ENCODE measurements around the gene TMEM120B. TPM values are rescaled to one million over a fixed set of nuclear protein-coding genes. Genes with fewer than 3 reads are reported as not detected.
"Not testable (repeated sequence)": the region's sequence is repeated elsewhere in the genome, so short reads cannot be mapped to it uniquely, and the experiment has no call there.

The TMEM120B gene
- 1 to 10 TPM; 6.6 to 8.4 (median 8.1) TPM for polyA plus RNA-seq (ENCODE audit: insufficient read length in 3 of 3)

DNA sequence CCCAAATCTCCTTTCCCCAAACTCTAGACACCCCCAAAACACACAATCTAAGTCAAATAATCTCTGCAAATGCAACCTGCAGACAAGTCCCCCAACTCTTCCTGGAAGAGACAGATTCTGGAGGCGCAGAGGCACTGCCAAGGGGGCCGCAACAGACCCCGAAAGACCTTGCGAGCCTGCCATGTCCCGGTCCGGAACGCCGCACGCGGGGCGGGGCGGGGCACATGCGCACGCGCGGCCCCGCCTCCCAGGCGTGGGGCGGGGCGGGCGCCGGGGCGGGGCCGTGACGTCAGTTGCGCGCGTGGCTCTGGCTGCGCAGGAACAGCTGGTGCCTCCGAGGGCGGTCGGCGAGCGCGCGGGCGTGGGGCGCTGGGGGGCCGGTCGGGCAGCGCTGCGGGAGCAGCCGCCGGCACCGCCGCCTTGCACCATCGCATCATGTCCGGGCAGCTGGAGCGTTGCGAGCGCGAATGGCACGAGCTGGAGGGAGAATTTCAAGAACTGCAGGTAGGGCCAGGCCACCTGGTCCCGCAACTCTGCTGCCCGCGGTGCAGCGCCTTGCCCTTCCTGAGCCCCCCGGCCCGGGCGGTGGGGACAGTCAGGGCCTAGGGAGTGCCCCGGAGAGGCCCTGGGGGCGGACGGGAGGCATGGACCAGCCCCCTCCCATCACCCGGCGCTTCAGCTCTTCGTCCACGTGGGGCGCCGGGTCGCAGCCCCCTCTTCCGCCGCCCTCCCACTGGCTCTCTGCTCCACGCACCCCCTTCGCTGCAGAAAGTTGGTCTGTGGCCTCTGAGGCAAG, at the start of gene TMEM120B:
Gene TMEM120B (plus strand): TSS at position 292 of the 796 bp plus-strand sequence. CDS start 144 bp downstream, at position 436.
- DNase-seq (ENCODE audit: low read depth in 3 of 3, low spot score in 2 of 3), result peak in 1 of 3 donors; percentile 59

DNA sequence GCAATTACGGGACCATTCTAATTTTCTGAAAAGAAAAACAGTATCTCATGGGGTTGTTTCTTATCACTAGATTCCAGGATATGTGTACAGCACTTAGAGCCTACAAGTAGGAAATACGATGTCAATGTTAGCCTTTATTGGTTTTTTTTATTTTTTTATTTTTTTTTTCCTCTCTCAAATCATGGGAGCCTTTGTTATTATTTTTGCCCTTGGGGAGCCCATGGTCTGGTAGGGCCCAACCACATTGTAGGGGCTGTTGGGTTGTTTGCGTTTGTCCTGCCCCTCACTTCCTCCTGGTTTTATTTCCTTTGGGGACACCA, 49.0 kb upstream of the TMEM120B start:
- DNase-seq (ENCODE audit: low read depth in 3 of 3, low spot score in 2 of 3), result no peak

DNA sequence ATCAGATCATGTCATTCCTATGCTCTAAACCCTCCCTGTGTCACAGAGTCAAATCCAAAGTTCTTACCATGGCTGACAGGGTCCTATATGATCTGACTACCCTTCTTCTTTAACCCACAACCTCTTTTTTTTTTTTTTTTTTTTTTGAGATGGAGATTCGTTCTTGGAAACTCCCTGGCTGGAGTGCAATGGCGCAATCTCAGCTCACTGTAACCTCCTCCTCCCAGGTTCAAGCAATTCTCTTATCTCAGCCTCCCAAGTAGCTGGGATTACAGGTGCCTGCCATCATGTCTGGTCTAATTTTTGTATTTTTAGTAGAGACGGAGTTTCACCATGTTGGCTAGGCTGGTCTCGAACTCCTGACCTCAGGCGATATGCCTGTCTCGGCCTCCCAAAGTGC, 45.7 kb upstream of the TMEM120B start:
- not testable (repeated sequence) for DNase-seq (ENCODE audit: low read depth in 3 of 3, low spot score in 2 of 3)

- no peak for DNase-seq (ENCODE audit: low read depth in 3 of 3, low spot score in 2 of 3)
Observed at GRCh38 chr12:121668750-121669520, 43.6 kb upstream of the TMEM120B start.

DNA sequence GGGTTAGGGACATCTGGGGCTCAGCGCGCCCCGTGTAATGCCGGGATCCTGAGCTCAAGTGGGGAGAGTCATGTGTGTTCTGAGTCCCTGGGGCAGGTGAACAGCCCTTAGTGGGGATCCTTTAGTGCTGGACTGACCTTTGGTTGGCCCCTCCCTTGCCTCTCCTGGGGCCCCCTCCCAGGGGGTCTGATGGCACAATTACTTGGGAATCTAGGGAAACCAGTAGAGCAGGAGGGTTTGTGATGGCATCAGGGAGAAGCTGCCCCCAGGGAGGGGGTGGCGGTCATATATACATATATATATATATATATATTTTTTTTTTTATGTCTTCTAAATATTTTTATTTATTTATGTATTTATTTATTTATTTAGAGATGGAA, 43.0 kb upstream of the TMEM120B start, which contains the start of gene MORN3:
Gene MORN3 (minus strand): TSS at position 134 of the 380 bp plus-strand sequence. CDS start 171 bp downstream, outside the sequence.
- DNase-seq (ENCODE audit: low read depth in 3 of 3, low spot score in 2 of 3), result no peak

- DNase-seq (ENCODE audit: low read depth in 3 of 3, low spot score in 2 of 3), result no peak
Observed at GRCh38 chr12:121673013-121673511, 39.5 kb upstream of the TMEM120B start.

DNA sequence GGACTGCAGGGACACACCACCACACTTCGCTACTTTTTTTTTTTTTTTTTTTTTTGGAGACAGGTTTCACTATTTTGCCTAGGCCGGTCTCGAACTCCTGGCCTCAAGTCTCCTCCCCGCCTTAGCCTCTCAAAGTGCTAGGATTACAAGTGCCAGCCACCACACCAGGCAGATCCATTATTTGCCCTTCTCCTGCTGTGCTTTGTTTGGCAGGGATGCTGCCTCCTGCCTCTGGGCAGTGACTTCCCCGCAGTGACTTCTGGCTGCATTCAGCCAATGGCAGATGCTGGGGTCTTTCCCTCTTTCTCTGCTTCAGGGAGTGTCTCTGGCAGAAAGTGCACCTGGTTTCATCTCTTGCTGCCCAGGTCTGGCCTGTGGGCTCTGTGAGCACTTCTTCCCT, 36.4 kb upstream of the TMEM120B start:
- no peak for DNase-seq (ENCODE audit: low read depth in 3 of 3, low spot score in 2 of 3)

- no peak for DNase-seq (ENCODE audit: low read depth in 3 of 3, low spot score in 2 of 3)
Observed at GRCh38 chr12:121678305-121678704, 34.2 kb upstream of the TMEM120B start.

GRCh38 chr12:121678716-121679300, 33.7 kb upstream of the TMEM120B start:
- DNase-seq (ENCODE audit: low read depth in 3 of 3, low spot score in 2 of 3), result no peak

GRCh38 chr12:121679661-121680197, 32.8 kb upstream of the TMEM120B start:
- not testable (repeated sequence) for DNase-seq (ENCODE audit: low read depth in 3 of 3, low spot score in 2 of 3)

- DNase-seq (ENCODE audit: low read depth in 3 of 3, low spot score in 2 of 3), result no peak
Observed at GRCh38 chr12:121688966-121689365, 23.6 kb upstream of the TMEM120B start.

GRCh38 chr12:121689430-121689829, 23.1 kb upstream of the TMEM120B start:
- DNase-seq (ENCODE audit: low read depth in 3 of 3, low spot score in 2 of 3), result no peak

GRCh38 chr12:121692744-121693143, 19.8 kb upstream of the TMEM120B start:
- not testable (repeated sequence) for DNase-seq (ENCODE audit: low read depth in 3 of 3, low spot score in 2 of 3)

DNA sequence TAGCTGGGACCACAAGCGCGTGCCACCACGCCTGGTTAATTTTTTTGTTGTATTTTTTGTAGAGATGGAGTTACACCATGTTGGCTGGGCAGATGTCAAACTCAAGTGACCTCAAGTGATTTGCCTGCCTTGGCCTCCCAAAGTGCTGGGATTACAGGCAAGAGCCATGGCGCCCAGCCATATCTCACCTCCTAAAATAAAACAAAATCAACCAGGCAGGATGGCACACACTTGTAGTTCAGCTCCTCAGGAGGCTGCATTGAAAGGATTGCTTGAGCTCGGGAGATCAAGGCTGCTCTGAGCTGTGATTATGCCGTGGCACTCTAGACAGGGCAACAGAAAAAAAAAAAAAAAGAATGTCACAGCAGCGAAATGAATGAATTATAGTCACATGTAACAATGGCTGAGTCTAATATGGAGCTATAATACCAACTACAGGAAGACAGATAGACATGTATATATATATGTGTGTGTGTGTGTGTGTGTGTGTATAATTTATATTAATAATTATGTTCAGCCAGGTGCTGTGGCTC, 19.3 kb upstream of the TMEM120B start:
- DNase-seq (ENCODE audit: low read depth in 3 of 3, low spot score in 2 of 3), result no peak

GRCh38 chr12:121697093-121697698, 15.4 kb upstream of the TMEM120B start:
- no peak for DNase-seq (ENCODE audit: low read depth in 3 of 3, low spot score in 2 of 3)

GRCh38 chr12:121697861-121698260, 14.7 kb upstream of the TMEM120B start:
- DNase-seq (ENCODE audit: low read depth in 3 of 3, low spot score in 2 of 3), result not testable (repeated sequence)

- DNase-seq (ENCODE audit: low read depth in 3 of 3, low spot score in 2 of 3), result no peak
Observed at GRCh38 chr12:121701667-121702277, 10.8 kb upstream of the TMEM120B start.

GRCh38 chr12:121702944-121703343, 9.6 kb upstream of the TMEM120B start:
- DNase-seq (ENCODE audit: low read depth in 3 of 3, low spot score in 2 of 3), result no peak

- DNase-seq (ENCODE audit: low read depth in 3 of 3, low spot score in 2 of 3), result no peak
Observed at GRCh38 chr12:121705514-121705913, 7.0 kb upstream of the TMEM120B start.

All from right renal cortex interstitium (tissue), 3 donors.